Testis (tissue), 2 donors: Measurements from ENCODE around the gene CNPPD1.

Experiments used
- CTCF ChIP-seq, 3 experiments: fragments of 450-650 bp in 2 of 3; fragments of 200-600 bp in 1 of 3; sonication (generic) in 1 of 3; IDR thresholded peaks; one replicate each; pipeline ENCODE4 v1.5.1; 2016 to 2019; ENCODE audit warnings: antibody characterized with exemption in 3 of 3, mild to moderate bottlenecking in 2 of 3, moderate library complexity in 1 of 3
- POLR2A ChIP-seq: fragments of 450-650 bp; IDR thresholded peaks from one replicate; pipeline ENCODE4 v1.6.1; 2017; ENCODE audit warnings: antibody characterized with exemption, mild to moderate bottlenecking, moderate library complexity

DNA sequence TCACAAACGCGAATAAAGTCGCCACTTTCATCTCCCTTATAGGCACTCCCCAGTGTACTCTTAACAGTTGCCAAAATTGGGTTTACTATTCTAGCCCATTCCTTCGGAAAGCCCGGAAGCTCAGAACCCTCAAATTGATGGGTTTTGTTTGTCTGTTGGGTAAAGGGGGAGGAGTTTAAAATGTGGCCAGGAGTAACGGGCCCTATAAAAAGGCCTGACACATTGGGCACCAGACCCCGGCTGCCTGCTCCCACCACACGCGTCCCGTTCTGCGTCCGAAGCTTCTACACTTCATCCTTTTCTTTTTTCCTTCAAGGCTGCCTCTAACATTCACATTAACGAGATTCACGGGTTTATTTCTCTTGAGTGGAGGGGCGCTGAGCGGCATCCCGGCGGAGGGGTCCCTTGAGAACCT lies 16.9 kb downstream of the CNPPD1 start:
- TF ChIP-seq CTCF (IDR thresholded peaks at IDR 0.05) (no peak), POLR2A (no peak)
